Neural cell (in vitro differentiated cells): ENCODE data around the gene APP.

Source experiments
- CTCF ChIP-seq: fragments of 450-650 bp; IDR thresholded peaks from 2 replicates; pipeline ENCODE4 v1.5.1; 2014; ENCODE audit warnings: antibody characterized with exemption, mild to moderate bottlenecking, moderate library complexity; ENCODE audit not compliant: poor library complexity, severe bottlenecking
- EP300 ChIP-seq: fragments of 450-650 bp; conservative IDR thresholded peaks from 2 replicates; pipeline ENCODE4 v1.6.1; 2014; ENCODE audit warnings: antibody characterized with exemption, mild to moderate bottlenecking, moderate library complexity; ENCODE audit not compliant: poor library complexity, severe bottlenecking
- EZH2 ChIP-seq: fragments of 200-600, 300-800 bp; shearing (Covaris generic), sonication (generic); IDR thresholded peaks from 2 replicates; pipeline ENCODE4 v1.6.1; 2014; ENCODE audit warnings: antibody characterized with exemption, low read length, borderline replicate concordance, mild to moderate bottlenecking; ENCODE audit not compliant: insufficient read depth, poor library complexity, severe bottlenecking
- POLR2AphosphoS5 ChIP-seq: IDR thresholded peaks from 2 replicates; pipeline ENCODE4 v1.6.1; 2012
- RAD21 ChIP-seq: fragments of 450-650 bp; conservative IDR thresholded peaks from 2 replicates; pipeline ENCODE4 v1.6.1; 2014; ENCODE audit warnings: antibody characterized with exemption, mild to moderate bottlenecking, moderate library complexity
- REST ChIP-seq: IDR thresholded peaks from 2 replicates; pipeline ENCODE4 v1.6.1; 2012; ENCODE audit warnings: borderline replicate concordance
- TAF1 ChIP-seq: IDR thresholded peaks from 2 replicates; pipeline ENCODE4 v1.6.1; 2012; ENCODE audit warnings: low read depth

- no peak for TF ChIP-seq CTCF
- TF ChIP-seq REST = no peak
- TF ChIP-seq RAD21 = no peak
- no peak for TF ChIP-seq POLR2AphosphoS5
- TF ChIP-seq EP300 = no peak
- no peak for TF ChIP-seq EZH2
- TF ChIP-seq TAF1 = no peak
Measured at GRCh38 chr21:26091480-26092018, 79.0 kb downstream of the APP start.
